ENCODE measurements around the gene SLC4A11.
"Not testable (repeated sequence)": the region's sequence is repeated elsewhere in the genome, so short reads cannot be mapped to it uniquely, and the experiment has no call there.

SLC4A11 gene

GRCh38 chr20:3182429-3182828, 56.6 kb downstream of the SLC4A11 start:
- not testable (repeated sequence) for H3K27me3 Mint-ChIP-seq, ATAC-seq, H3K27ac Mint-ChIP-seq, H3K9me3 Mint-ChIP-seq, H3K4me1 Mint-ChIP-seq, H3K4me3 Mint-ChIP-seq, DNase-seq

GRCh38 chr20:3181270-3181669, 57.7 kb downstream of the SLC4A11 start:
- ATAC-seq (no peak), DNase-seq (no peak)
- Mint-ChIP-seq H3K27me3 (no peaks in the 10 kb centered on the region), H3K4me3 (no peak overlapping the region), H3K4me1 (no peaks in the 10 kb centered on the region), H3K9me3 (no peaks in the 10 kb centered on the region), H3K27ac (no peak overlapping the region)

- H3K4me1 Mint-ChIP-seq: no peaks in the 10 kb centered on the region
- no peak overlapping the region for H3K27ac Mint-ChIP-seq
- H3K27me3 Mint-ChIP-seq: peaks cover 7% of the 10 kb centered on the region
- H3K4me3 Mint-ChIP-seq: no peak overlapping the region
- no peaks in the 10 kb centered on the region for H3K9me3 Mint-ChIP-seq
- no peak for DNase-seq
- no peak for ATAC-seq
Observed at GRCh38 chr20:3180319-3180718, 58.7 kb downstream of the SLC4A11 start.

- H3K9me3 Mint-ChIP-seq: no peaks in the 10 kb centered on the region
- peaks cover 14% of the 10 kb centered on the region for H3K4me1 Mint-ChIP-seq
- peaks cover 24% of the 10 kb centered on the region for H3K27me3 Mint-ChIP-seq
- H3K4me3 Mint-ChIP-seq: no peak overlapping the region
- ATAC-seq: no peak
- no peak for DNase-seq
- no peak overlapping the region for H3K27ac Mint-ChIP-seq
Observed at GRCh38 chr20:3177746-3178485, 61.1 kb downstream of the SLC4A11 start.

All from stimulated activated naive CD8-positive, alpha-beta T cell treated with anti-CD3 and anti-CD28 coated beads, Interleukin-15, amount 100 ng/mL, for 72 hours (primary cell).